GM21367 (cell line): ENCODE measurements around the gene TEX2.

Source experiments
- ATAC-seq: cut with Tn5 transposase; IDR thresholded peaks from one replicate; pipeline ENCODE4 v1.9.1; 2021; ENCODE audit not compliant: unreplicated experiment

Gene TEX2

GRCh38 chr17:64269687-64270649, 6.9 kb upstream of the TEX2 start:
- no peak for ATAC-seq

GRCh38 chr17:64264891-64265290, 1.8 kb upstream of the TEX2 start:
- no peak for ATAC-seq

- peak; percentile 12 for ATAC-seq
Measured at GRCh38 chr17:64262198-64262999, 661 bp downstream of the TEX2 start.

GRCh38 chr17:64261417-64262145, 1.5 kb downstream of the TEX2 start:
- no peak for ATAC-seq

- no peak for ATAC-seq
Measured at GRCh38 chr17:64260886-64261285, 2.2 kb downstream of the TEX2 start.

- ATAC-seq: no peak
Measured at GRCh38 chr17:64259922-64260321, 3.1 kb downstream of the TEX2 start.

- no peak for ATAC-seq
Measured at GRCh38 chr17:64259426-64259825, 3.6 kb downstream of the TEX2 start.

GRCh38 chr17:64256913-64257807, 5.9 kb downstream of the TEX2 start:
- no peak for ATAC-seq

- no peak for ATAC-seq
Measured at GRCh38 chr17:64255764-64256163, 7.3 kb downstream of the TEX2 start.

- no peak for ATAC-seq
Measured at GRCh38 chr17:64254755-64255154, 8.3 kb downstream of the TEX2 start.

GRCh38 chr17:64253470-64253869, 9.6 kb downstream of the TEX2 start:
- no peak for ATAC-seq

- ATAC-seq: no peak
Measured at GRCh38 chr17:64252831-64253230, 10.2 kb downstream of the TEX2 start.

- ATAC-seq: no peak
Measured at GRCh38 chr17:64250233-64250835, 12.7 kb downstream of the TEX2 start.

- ATAC-seq: no peak
Measured at GRCh38 chr17:64247836-64248235, 15.2 kb downstream of the TEX2 start.

- ATAC-seq: no peak
Measured at GRCh38 chr17:64245218-64246145, 17.6 kb downstream of the TEX2 start.

- no peak for ATAC-seq
Measured at GRCh38 chr17:64244165-64244564, 18.9 kb downstream of the TEX2 start.

- ATAC-seq: no peak
Measured at GRCh38 chr17:64243340-64243739, 19.7 kb downstream of the TEX2 start.

- no peak for ATAC-seq
Measured at GRCh38 chr17:64242633-64243032, 20.4 kb downstream of the TEX2 start.
